Activated B cell treated with CpG ODN at 0.5 μM for 24 hours (primary cell): ENCODE measurements around the gene WFDC10A. TPM values are rescaled to one million over a fixed set of nuclear protein-coding genes. Genes with fewer than 3 reads are reported as not detected.
"Not testable (repeated sequence)": the region's sequence is repeated elsewhere in the genome, so short reads cannot be mapped to it uniquely, and the experiment has no call there.

Experiments used
- ATAC-seq: fragments of 200-7000 bp; cut with Tn5 transposase; one replicate; pipeline ENCODE4 v1.10.0; 2021; ENCODE audit warnings: low read depth, mild to moderate bottlenecking, moderate library complexity
- CTCF ChIA-PET: fragments of 350-600 bp; sonication (Branson Sonifier 250); formaldehyde crosslinking; loops from one replicate; lab custom pipeline; 2021; ENCODE audit warnings: antibody characterized with exemption; lab: Charles Lee
- POLR2A ChIA-PET: fragments of 350-600 bp; sonication (Branson Sonifier 250); formaldehyde crosslinking; loops from one replicate; lab custom pipeline; 2021; ENCODE audit warnings: antibody characterized with exemption; lab: Charles Lee
- DNase-seq: peaks from one replicate; pipeline ENCODE4 v3.0.0; 2022
- H3K27ac Mint-ChIP-seq: one replicate; pipeline ENCODE4 v1.8.0; 2020; ENCODE audit warnings: mixed read lengths
- H3K27me3 Mint-ChIP-seq: one replicate; pipeline ENCODE4 v1.8.0; 2021; ENCODE audit warnings: mixed read lengths
- H3K36me3 Mint-ChIP-seq: one replicate; pipeline ENCODE4 v1.8.0; 2021; ENCODE audit warnings: low read depth, mixed read lengths
- H3K4me1 Mint-ChIP-seq: one replicate; pipeline ENCODE4 v1.8.0; 2021; ENCODE audit warnings: mixed read lengths
- H3K4me3 Mint-ChIP-seq: one replicate; pipeline ENCODE4 v1.8.0; 2020; ENCODE audit warnings: mild to moderate bottlenecking, mixed read lengths
- H3K9me3 Mint-ChIP-seq: one replicate; pipeline ENCODE4 v1.8.0; 2020; ENCODE audit warnings: mixed read lengths
- intact Hi-C: fragments of 100-400 bp; cut with micrococcal nuclease; formaldehyde crosslinking; loops from one replicate; pipeline ENCODE4 v1.15.1; 2024
- total RNA-seq: library from RNA; stranded (reverse); gene quantifications from 2 replicates; pipeline ENCODE4 v1.2.3, GENCODE V29; 2022
- TF ChIP-seq, protein P1 (sequence below): fragments of 200-600 bp; IDR thresholded peaks from one replicate; pipeline ENCODE4 v1.8.0; 2022; ENCODE audit warnings: antibody characterized with exemption, mild to moderate bottlenecking

The WFDC10A gene
- total RNA-seq, 1 donor from 2014 or later: not detected

DNA sequence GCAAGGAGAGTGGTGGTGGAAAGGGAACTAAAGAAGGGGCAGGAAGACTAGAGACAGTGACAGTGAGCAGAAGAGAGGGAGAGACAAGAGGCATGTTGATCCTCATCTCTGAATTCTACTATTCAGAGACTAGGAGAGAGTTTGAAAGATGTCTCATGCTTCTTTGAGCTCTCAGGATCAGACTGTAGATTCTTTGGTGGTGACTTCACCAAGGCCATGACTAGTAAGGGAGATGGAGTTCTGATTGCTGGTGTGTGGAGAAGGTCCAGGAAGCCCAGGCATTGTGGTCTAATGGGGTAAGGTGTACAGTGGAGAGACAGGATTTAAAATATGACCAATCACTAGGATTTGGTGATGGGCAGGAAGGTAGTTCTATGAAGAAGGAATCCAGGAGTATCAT, 832 bp downstream of the WFDC10A start:
- ChIA-PET CTCF (interaction anchor here (0.9 kb wide), 1 partner anchor 141 kb away, joined by 3 read pairs; no protein-coding TSS in a partner anchor), POLR2A (no interaction called here)
- DNase-seq (no peak), ATAC-seq (no peak)
- peaks cover 21% of the 10 kb centered on the region for H3K27me3 Mint-ChIP-seq
- no peak overlapping the region for H3K4me3 Mint-ChIP-seq
- peaks cover 3% of the 10 kb centered on the region for H3K4me1 Mint-ChIP-seq
- H3K36me3 Mint-ChIP-seq: no peaks in the 10 kb centered on the region
- TF ChIP-seq, protein P1, sequence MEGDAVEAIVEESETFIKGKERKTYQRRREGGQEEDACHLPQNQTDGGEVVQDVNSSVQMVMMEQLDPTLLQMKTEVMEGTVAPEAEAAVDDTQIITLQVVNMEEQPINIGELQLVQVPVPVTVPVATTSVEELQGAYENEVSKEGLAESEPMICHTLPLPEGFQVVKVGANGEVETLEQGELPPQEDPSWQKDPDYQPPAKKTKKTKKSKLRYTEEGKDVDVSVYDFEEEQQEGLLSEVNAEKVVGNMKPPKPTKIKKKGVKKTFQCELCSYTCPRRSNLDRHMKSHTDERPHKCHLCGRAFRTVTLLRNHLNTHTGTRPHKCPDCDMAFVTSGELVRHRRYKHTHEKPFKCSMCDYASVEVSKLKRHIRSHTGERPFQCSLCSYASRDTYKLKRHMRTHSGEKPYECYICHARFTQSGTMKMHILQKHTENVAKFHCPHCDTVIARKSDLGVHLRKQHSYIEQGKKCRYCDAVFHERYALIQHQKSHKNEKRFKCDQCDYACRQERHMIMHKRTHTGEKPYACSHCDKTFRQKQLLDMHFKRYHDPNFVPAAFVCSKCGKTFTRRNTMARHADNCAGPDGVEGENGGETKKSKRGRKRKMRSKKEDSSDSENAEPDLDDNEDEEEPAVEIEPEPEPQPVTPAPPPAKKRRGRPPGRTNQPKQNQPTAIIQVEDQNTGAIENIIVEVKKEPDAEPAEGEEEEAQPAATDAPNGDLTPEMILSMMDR: no peak
- H3K27ac Mint-ChIP-seq: no peak overlapping the region
- intact Hi-C loops: no loop called here
- H3K9me3 Mint-ChIP-seq: peaks cover 3% of the 10 kb centered on the region

DNA sequence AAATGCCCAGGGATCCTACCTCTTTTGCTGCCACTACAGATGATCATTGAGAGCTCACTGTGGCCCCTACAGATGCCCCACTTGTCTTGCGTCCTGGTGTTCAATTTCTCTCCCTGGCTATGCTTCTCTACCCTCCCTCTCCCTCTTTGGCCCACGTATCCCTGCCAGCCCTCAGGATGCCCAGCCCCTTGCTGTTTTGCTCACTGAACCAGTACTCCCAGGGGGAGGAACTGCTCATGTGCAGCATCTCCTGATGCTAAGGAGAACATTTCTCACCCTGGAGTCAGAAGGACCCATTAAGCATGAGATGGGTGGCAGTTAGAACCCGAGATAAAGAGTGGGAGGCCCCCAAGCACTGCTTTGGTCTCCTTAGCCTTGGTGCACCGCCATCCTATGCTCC, 1.6 kb downstream of the WFDC10A start, which contains the start of gene WFDC9:
Gene WFDC9, minus strand, starts transcription at position 101 of the 400 bp plus-strand sequence. CDS start 21,103 bp downstream, outside the sequence.
- Mint-ChIP-seq H3K4me1 (peaks cover 3% of the 10 kb centered on the region), H3K9me3 (peaks cover 2% of the 10 kb centered on the region), H3K4me3 (no peak within 1 kb of the TSS), H3K36me3 (no peaks in the 10 kb centered on the region), H3K27ac (no peak within 1 kb of the TSS), H3K27me3 (peaks cover 21% of the 10 kb centered on the region)
- POLR2A ChIA-PET: no interaction called here
- ATAC-seq (no peak), DNase-seq (no peak)
- intact Hi-C loops: no loop called here
- TF ChIP-seq, protein P1: no peak
- CTCF ChIA-PET: interaction anchor here (0.9 kb wide), 1 partner anchor 140 kb away, joined by 3 read pairs; no protein-coding TSS in a partner anchor

DNA sequence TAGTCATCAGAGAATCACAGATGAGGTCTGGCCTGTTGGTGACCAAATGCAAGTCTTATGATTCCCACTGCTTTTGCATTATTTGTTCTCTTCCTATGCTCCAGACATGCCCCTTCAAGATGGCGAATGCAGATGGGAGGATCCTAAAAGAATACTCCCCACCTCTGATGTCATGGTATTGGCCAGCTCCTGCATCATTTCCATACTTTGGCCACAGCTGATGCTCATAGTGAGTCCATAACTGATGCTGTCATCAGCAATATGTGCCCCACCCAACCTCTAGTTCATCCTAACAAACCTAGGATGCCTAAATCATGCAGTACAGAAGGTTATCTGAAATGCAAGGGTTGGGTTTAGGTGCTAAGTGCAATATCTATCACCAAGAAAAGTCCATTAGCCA, 7.0 kb downstream of the WFDC10A start:
- Mint-ChIP-seq H3K4me1 (no peaks in the 10 kb centered on the region), H3K9me3 (no peaks in the 10 kb centered on the region), H3K4me3 (no peak overlapping the region), H3K27ac (no peak overlapping the region), H3K27me3 (peaks cover 8% of the 10 kb centered on the region), H3K36me3 (no peaks in the 10 kb centered on the region)
- POLR2A ChIA-PET: no interaction called here
- intact Hi-C loops: no loop called here
- CTCF ChIA-PET: no interaction called here
- DNase-seq: no peak
- ATAC-seq: no peak
- TF ChIP-seq, protein P1: no peak

DNA sequence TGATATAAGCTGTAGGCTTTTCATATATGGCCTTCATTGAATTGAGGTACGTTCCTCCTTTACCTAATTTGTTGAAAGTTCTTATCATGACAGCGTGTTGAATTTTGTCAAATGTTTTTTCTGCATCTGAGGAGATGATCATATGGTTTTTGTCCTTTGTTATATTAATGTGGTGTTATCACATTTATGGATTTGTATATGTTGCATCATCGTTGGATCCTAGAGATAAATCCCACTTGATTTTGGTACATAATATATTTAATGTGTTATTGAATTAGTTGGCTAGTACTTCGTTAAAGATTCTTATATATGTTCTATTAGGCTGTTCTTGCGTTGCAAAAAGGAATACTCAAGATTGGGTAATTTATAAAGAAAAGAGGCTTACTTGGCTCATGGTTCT, 10.1 kb downstream of the WFDC10A start:
- POLR2A ChIA-PET: no interaction called here
- no peak overlapping the region for H3K27ac Mint-ChIP-seq
- DNase-seq (no peak), ATAC-seq (no peak)
- H3K27me3 Mint-ChIP-seq: peaks cover 11% of the 10 kb centered on the region
- CTCF ChIA-PET: no interaction called here
- no peaks in the 10 kb centered on the region for H3K36me3 Mint-ChIP-seq
- TF ChIP-seq, protein P1: no peak
- H3K9me3 Mint-ChIP-seq: no peaks in the 10 kb centered on the region
- H3K4me3 Mint-ChIP-seq: no peak overlapping the region
- H3K4me1 Mint-ChIP-seq: no peaks in the 10 kb centered on the region
- intact Hi-C loops: no loop called here

DNA sequence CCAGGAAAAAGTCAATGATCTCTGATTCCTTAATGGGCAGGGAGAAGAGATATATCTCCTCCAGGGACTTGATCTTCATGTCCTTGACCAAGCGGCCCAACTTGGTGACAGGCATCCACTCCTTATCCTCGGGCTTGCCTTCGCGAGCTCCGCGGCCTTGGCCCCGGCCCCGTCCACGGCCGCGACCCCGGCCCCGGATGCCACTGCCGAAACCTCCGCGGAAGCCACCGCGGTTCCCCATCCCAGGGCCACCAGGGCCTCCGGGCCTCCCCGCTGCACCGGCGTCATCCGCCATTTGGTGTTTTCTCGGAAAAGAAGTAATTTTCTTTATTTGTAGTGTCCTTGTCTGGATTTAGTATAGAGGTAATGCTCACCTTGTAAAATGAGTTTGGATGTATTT, 11.5 kb downstream of the WFDC10A start:
- POLR2A ChIA-PET, CTCF ChIA-PET, H3K4me3 Mint-ChIP-seq, intact Hi-C loops, H3K4me1 Mint-ChIP-seq, H3K27ac Mint-ChIP-seq, H3K36me3 Mint-ChIP-seq, ATAC-seq, DNase-seq, H3K9me3 Mint-ChIP-seq: not testable (repeated sequence)
- peaks cover 11% of the 10 kb centered on the region for H3K27me3 Mint-ChIP-seq

DNA sequence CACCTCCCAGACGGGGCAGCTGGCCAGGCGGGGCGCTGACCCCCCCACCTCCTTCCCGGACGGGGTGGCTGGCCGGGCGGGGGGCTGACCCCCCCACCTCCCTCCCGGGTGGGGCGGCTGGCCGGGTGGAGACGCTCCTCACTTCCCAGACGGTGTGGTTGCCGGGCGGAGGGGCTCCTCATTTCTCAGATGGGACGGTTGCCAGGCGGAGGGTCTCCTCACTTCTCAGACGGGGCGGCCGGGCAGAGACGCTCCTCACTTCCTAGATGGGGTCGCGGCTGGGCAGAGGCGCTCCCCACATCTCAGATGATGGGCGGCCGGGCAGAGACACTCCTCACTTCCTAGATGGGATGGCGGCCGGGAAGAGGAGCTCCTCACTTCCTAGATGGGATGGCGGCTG, 16.3 kb downstream of the WFDC10A start:
- H3K27ac Mint-ChIP-seq, ATAC-seq, H3K36me3 Mint-ChIP-seq, DNase-seq, H3K9me3 Mint-ChIP-seq, CTCF ChIA-PET, H3K4me1 Mint-ChIP-seq, POLR2A ChIA-PET, H3K27me3 Mint-ChIP-seq, intact Hi-C loops, H3K4me3 Mint-ChIP-seq: not testable (repeated sequence)
